ENCODE measurements around the gene SYPL1.

DNA sequence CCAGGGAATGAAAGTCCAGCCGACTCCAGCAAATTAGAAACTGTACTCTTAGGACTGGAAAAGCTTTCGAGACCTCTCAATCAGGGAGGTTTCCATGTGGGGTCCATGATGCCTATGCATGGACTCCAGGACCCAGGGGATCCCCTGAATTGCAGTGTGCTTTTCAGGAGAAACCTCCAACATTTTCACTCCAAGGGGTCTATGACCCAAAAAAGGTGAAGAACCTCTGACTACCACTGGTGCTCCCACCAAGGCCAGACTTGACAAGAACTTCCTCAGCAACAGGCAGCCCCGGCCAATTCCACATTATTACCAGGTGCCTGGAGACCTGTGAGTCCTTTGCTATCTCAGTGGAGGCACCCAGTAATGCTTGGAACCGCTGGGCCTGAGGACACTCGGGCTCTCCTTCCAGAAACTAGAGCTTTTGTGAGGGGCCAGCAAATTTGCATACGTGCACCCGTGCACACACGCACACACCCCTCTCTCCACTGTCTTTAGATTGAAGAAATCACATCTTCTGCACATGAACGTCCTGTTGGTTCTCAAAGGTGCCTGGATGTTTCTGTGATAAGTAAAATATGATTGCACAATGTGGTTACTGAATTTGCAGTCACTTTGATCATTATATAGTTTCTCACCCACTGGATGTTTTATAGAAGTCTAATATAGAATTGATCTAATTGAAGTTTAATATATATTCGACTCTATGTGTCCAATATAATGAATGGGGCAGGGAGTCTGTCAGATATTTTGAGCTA lies 54.7 kb downstream of the SYPL1 start:
- TF ChIP-seq MAX (IDR thresholded peaks at IDR 0.05) (no peak), TEAD4 (IDR thresholded peaks at IDR 0.05) (no peak), CREB1 (IDR thresholded peaks at IDR 0.05; ENCODE audit: low read depth) (no peak), RAD21 (IDR thresholded peaks at IDR 0.05; ENCODE audit: low read depth) (no peak), TAF1 (IDR thresholded peaks at IDR 0.05; ENCODE audit: low read depth) (no peak), CEBPB (IDR thresholded peaks at IDR 0.05) (no peak), EGR1 (IDR thresholded peaks at IDR 0.05) (no peak), YY1 (IDR thresholded peaks at IDR 0.05; ENCODE audit: low read depth) (no peak), NFIC (IDR thresholded peaks at IDR 0.05) (no peak)
- TF ChIP-seq, protein P1, sequence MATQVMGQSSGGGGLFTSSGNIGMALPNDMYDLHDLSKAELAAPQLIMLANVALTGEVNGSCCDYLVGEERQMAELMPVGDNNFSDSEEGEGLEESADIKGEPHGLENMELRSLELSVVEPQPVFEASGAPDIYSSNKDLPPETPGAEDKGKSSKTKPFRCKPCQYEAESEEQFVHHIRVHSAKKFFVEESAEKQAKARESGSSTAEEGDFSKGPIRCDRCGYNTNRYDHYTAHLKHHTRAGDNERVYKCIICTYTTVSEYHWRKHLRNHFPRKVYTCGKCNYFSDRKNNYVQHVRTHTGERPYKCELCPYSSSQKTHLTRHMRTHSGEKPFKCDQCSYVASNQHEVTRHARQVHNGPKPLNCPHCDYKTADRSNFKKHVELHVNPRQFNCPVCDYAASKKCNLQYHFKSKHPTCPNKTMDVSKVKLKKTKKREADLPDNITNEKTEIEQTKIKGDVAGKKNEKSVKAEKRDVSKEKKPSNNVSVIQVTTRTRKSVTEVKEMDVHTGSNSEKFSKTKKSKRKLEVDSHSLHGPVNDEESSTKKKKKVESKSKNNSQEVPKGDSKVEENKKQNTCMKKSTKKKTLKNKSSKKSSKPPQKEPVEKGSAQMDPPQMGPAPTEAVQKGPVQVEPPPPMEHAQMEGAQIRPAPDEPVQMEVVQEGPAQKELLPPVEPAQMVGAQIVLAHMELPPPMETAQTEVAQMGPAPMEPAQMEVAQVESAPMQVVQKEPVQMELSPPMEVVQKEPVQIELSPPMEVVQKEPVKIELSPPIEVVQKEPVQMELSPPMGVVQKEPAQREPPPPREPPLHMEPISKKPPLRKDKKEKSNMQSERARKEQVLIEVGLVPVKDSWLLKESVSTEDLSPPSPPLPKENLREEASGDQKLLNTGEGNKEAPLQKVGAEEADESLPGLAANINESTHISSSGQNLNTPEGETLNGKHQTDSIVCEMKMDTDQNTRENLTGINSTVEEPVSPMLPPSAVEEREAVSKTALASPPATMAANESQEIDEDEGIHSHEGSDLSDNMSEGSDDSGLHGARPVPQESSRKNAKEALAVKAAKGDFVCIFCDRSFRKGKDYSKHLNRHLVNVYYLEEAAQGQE (IDR thresholded peaks at IDR 0.05; ENCODE audit: low read depth): no peak

All from Ishikawa (cell line).